Measurements from ENCODE around the gene TMEM18. TPM values are rescaled to one million over a fixed set of nuclear protein-coding genes. Genes with fewer than 3 reads are reported as not detected.

TMEM18 gene
- total and polyA plus RNA-seq, 2 experiments from 2014 or later = 15.0 to 41.9 TPM

- no peak for ATAC-seq
- TF ChIP-seq JUNB (IDR thresholded peaks at IDR 0.05; ENCODE audit: unreplicated experiment) (no peak), CREB1 (CRISPR knock-in tag; IDR thresholded peaks at IDR 0.05; ENCODE audit: low read depth) (no peak), ZNF331 (CRISPR knock-in tag; IDR thresholded peaks at IDR 0.05; ENCODE audit: low read depth) (no peak), STAT1 (IDR thresholded peaks at IDR 0.05; ENCODE audit: unreplicated experiment) (no peak), REST (IDR thresholded peaks at IDR 0.05; ENCODE audit: unreplicated experiment) (no peak), EZH2phosphoT487 (IDR thresholded peaks at IDR 0.05; ENCODE audit: unreplicated experiment) (no peak)
- no peaks in the 10 kb centered on the region for H3F3A ChIP-seq (replicated peaks; ENCODE audit: low read depth)
- no peaks in the 10 kb centered on the region for H3K36me3 ChIP-seq (ENCODE audit: insufficient read depth)
- no peaks in the 10 kb centered on the region for H3K4me1 Mint-ChIP-seq
- no peak overlapping the region for H3K4me3 ChIP-seq
- no peaks in the 10 kb centered on the region for H3K4me1 ChIP-seq (ENCODE audit: insufficient read depth)
- peaks cover 8% of the 10 kb centered on the region; the same call in 2 of the 3 replicates for H3K36me3 Mint-ChIP-seq (ENCODE audit: low read depth)
- H3K27me3 Mint-ChIP-seq (ENCODE audit: insufficient read depth, low read depth, poor library complexity) = peaks cover 5% of the 10 kb centered on the region
- no peak overlapping the region for H3K4me2 ChIP-seq
- H3K4me3 Mint-ChIP-seq = no peak overlapping the region
- H4K20me1 ChIP-seq (replicated peaks; ENCODE audit: insufficient read depth) = no peaks in the 10 kb centered on the region
- H2AFZ ChIP-seq = no peak overlapping the region
- no peak for DNase-seq (ENCODE audit: low spot score)
- H3K27ac ChIP-seq (ENCODE audit: low read depth) = no peak overlapping the region
- H3K27ac Mint-ChIP-seq = no peak overlapping the region
- H3K9me3 Mint-ChIP-seq = peaks cover 17% of the 10 kb centered on the region
- no peaks in the 10 kb centered on the region for H3K79me2 ChIP-seq (replicated peaks; ENCODE audit: insufficient read depth)
- H3K9me2 ChIP-seq (ENCODE audit: insufficient read depth) = no peaks in the 10 kb centered on the region
- peaks cover 16% of the 10 kb centered on the region for H3K27me3 ChIP-seq (ENCODE audit: insufficient read depth)
These were observed 43.8 kb downstream of the TMEM18 start for GRCh38 chr2:633371-633770.

GRCh38 chr2:632471-632870, 44.7 kb downstream of the TMEM18 start:
- Histone ChIP-seq H3K9me2 (ENCODE audit: insufficient read depth) (no peaks in the 10 kb centered on the region), H3F3A (replicated peaks; ENCODE audit: low read depth) (no peaks in the 10 kb centered on the region), H4K20me1 (replicated peaks; ENCODE audit: insufficient read depth) (no peaks in the 10 kb centered on the region), H3K4me1 (ENCODE audit: insufficient read depth) (no peaks in the 10 kb centered on the region), H3K27ac (ENCODE audit: low read depth) (no peak overlapping the region), H3K36me3 (ENCODE audit: insufficient read depth) (no peaks in the 10 kb centered on the region), H3K27me3 (ENCODE audit: insufficient read depth) (peaks cover 16% of the 10 kb centered on the region), H3K4me3 (no peak overlapping the region), H3K79me2 (replicated peaks; ENCODE audit: insufficient read depth) (no peaks in the 10 kb centered on the region), H2AFZ (no peak overlapping the region), H3K4me2 (no peak overlapping the region)
- ATAC-seq (no peak), DNase-seq (ENCODE audit: low spot score) (no peak)
- TF ChIP-seq, protein P1, sequence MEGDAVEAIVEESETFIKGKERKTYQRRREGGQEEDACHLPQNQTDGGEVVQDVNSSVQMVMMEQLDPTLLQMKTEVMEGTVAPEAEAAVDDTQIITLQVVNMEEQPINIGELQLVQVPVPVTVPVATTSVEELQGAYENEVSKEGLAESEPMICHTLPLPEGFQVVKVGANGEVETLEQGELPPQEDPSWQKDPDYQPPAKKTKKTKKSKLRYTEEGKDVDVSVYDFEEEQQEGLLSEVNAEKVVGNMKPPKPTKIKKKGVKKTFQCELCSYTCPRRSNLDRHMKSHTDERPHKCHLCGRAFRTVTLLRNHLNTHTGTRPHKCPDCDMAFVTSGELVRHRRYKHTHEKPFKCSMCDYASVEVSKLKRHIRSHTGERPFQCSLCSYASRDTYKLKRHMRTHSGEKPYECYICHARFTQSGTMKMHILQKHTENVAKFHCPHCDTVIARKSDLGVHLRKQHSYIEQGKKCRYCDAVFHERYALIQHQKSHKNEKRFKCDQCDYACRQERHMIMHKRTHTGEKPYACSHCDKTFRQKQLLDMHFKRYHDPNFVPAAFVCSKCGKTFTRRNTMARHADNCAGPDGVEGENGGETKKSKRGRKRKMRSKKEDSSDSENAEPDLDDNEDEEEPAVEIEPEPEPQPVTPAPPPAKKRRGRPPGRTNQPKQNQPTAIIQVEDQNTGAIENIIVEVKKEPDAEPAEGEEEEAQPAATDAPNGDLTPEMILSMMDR (conservative IDR thresholded peaks at IDR 0.05; ENCODE audit: low read depth in 2 of 2) = no peak
- TF ChIP-seq, protein P2, sequence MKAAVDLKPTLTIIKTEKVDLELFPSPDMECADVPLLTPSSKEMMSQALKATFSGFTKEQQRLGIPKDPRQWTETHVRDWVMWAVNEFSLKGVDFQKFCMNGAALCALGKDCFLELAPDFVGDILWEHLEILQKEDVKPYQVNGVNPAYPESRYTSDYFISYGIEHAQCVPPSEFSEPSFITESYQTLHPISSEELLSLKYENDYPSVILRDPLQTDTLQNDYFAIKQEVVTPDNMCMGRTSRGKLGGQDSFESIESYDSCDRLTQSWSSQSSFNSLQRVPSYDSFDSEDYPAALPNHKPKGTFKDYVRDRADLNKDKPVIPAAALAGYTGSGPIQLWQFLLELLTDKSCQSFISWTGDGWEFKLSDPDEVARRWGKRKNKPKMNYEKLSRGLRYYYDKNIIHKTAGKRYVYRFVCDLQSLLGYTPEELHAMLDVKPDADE (IDR thresholded peaks at IDR 0.05) = no peak
- TF ChIP-seq REST (IDR thresholded peaks at IDR 0.05; ENCODE audit: unreplicated experiment) = no peak
- peaks cover 5% of the 10 kb centered on the region for H3K27me3 Mint-ChIP-seq (ENCODE audit: insufficient read depth, low read depth, poor library complexity)
- peaks cover 1% of the 10 kb centered on the region for H3K4me1 Mint-ChIP-seq
- H3K9me3 Mint-ChIP-seq = peaks cover 12% of the 10 kb centered on the region
- no peak overlapping the region for H3K27ac Mint-ChIP-seq
- peaks cover 5% of the 10 kb centered on the region; the same call in 2 of the 3 replicates for H3K36me3 Mint-ChIP-seq (ENCODE audit: low read depth)
- no peak overlapping the region for H3K4me3 Mint-ChIP-seq
